ENCODE results near the gene PTX4.

The PTX4 gene

GRCh38 chr16:1452530-1452929 lies 36.2 kb downstream of the PTX4 start:
- H3K27ac ChIP-seq (ENCODE audit: low read length), result no peak overlapping the region

GRCh38 chr16:1451702-1452392 lies 36.9 kb downstream of the PTX4 start:
- Histone ChIP-seq H3K79me2 (ENCODE audit: low read length) (no peaks in the 10 kb centered on the region), H2AFZ (ENCODE audit: low read length) (no peak overlapping the region), H4K20me1 (ENCODE audit: insufficient read depth, low read length) (no peaks in the 10 kb centered on the region), H3K4me1 (ENCODE audit: low read length) (no peaks in the 10 kb centered on the region), H3K4me3 (ENCODE audit: low read length) (no peak overlapping the region), H3K4me2 (ENCODE audit: low read depth, low read length) (no peak overlapping the region), H3K9me2 (replicated peaks; ENCODE audit: insufficient read depth, low read length) (no peaks in the 10 kb centered on the region), H3F3A (ENCODE audit: insufficient read depth, low read length) (no peaks in the 10 kb centered on the region), H3K9ac (ENCODE audit: low read length) (no peak overlapping the region), H3K27me3 (replicated peaks; ENCODE audit: insufficient read depth, low read length) (no peaks in the 10 kb centered on the region), H3K36me3 (replicated peaks; ENCODE audit: insufficient read depth, low read length) (no peaks in the 10 kb centered on the region), H3K9me3 (replicated peaks; ENCODE audit: insufficient read depth, low read length) (no peaks in the 10 kb centered on the region), H3K27ac (ENCODE audit: low read length) (no peak overlapping the region)
- TF ChIP-seq EZH2phosphoT487 (IDR thresholded peaks at IDR 0.05; ENCODE audit: low read length) (no peak), EZH2 (optimal IDR thresholded peaks at IDR 0.05; ENCODE audit: low read depth, low read length) (no peak), CTCF (IDR thresholded peaks at IDR 0.05; ENCODE audit: low read length) (no peak)
- no peak for DNase-seq

More at GRCh38 chr16:1452530-1452929, 36.2 kb downstream of the PTX4 start:
- Histone ChIP-seq H3K4me3 (ENCODE audit: low read length) (no peak overlapping the region), H3K27me3 (replicated peaks; ENCODE audit: insufficient read depth, low read length) (no peaks in the 10 kb centered on the region), H3F3A (ENCODE audit: insufficient read depth, low read length) (no peaks in the 10 kb centered on the region), H2AFZ (ENCODE audit: low read length) (no peak overlapping the region), H3K4me1 (ENCODE audit: low read length) (no peaks in the 10 kb centered on the region), H3K9me3 (replicated peaks; ENCODE audit: insufficient read depth, low read length) (no peaks in the 10 kb centered on the region), H3K36me3 (replicated peaks; ENCODE audit: insufficient read depth, low read length) (no peaks in the 10 kb centered on the region), H3K79me2 (ENCODE audit: low read length) (no peaks in the 10 kb centered on the region), H3K4me2 (ENCODE audit: low read depth, low read length) (no peak overlapping the region), H3K9ac (ENCODE audit: low read length) (no peak overlapping the region), H3K9me2 (replicated peaks; ENCODE audit: insufficient read depth, low read length) (no peaks in the 10 kb centered on the region), H4K20me1 (ENCODE audit: insufficient read depth, low read length) (no peaks in the 10 kb centered on the region)
- DNase-seq, result no peak
- TF ChIP-seq CTCF (IDR thresholded peaks at IDR 0.05; ENCODE audit: low read length), result no peak
- no peak for TF ChIP-seq EZH2phosphoT487 (IDR thresholded peaks at IDR 0.05; ENCODE audit: low read length)
- no peak for TF ChIP-seq EZH2 (optimal IDR thresholded peaks at IDR 0.05; ENCODE audit: low read depth, low read length)

- H3K36me3 ChIP-seq (replicated peaks; ENCODE audit: insufficient read depth, low read length), result no peaks in the 10 kb centered on the region
- no peak overlapping the region for H2AFZ ChIP-seq (ENCODE audit: low read length)
- H3K27ac ChIP-seq (ENCODE audit: low read length), result no peak overlapping the region
- H3K9me3 ChIP-seq (replicated peaks; ENCODE audit: insufficient read depth, low read length), result no peaks in the 10 kb centered on the region
- DNase-seq, result no peak
- no peaks in the 10 kb centered on the region for H3K4me1 ChIP-seq (ENCODE audit: low read length)
- no peak overlapping the region for H3K9ac ChIP-seq (ENCODE audit: low read length)
- no peaks in the 10 kb centered on the region for H3K9me2 ChIP-seq (replicated peaks; ENCODE audit: insufficient read depth, low read length)
- H4K20me1 ChIP-seq (ENCODE audit: insufficient read depth, low read length), result no peaks in the 10 kb centered on the region
- no peaks in the 10 kb centered on the region for H3F3A ChIP-seq (ENCODE audit: insufficient read depth, low read length)
- H3K4me3 ChIP-seq (ENCODE audit: low read length), result no peak overlapping the region
- no peaks in the 10 kb centered on the region for H3K27me3 ChIP-seq (replicated peaks; ENCODE audit: insufficient read depth, low read length)
- H3K79me2 ChIP-seq (ENCODE audit: low read length), result no peaks in the 10 kb centered on the region
- no peak for TF ChIP-seq EZH2 (optimal IDR thresholded peaks at IDR 0.05; ENCODE audit: low read depth, low read length)
- TF ChIP-seq EZH2phosphoT487 (IDR thresholded peaks at IDR 0.05; ENCODE audit: low read length), result no peak
- TF ChIP-seq CTCF (IDR thresholded peaks at IDR 0.05; ENCODE audit: low read length), result no peak
- H3K4me2 ChIP-seq (ENCODE audit: low read depth, low read length), result no peak overlapping the region
These were observed 37.9 kb downstream of the PTX4 start for GRCh38 chr16:1450841-1451240.

All from MM.1S (cell line).